ENCODE data around the gene GXYLT2.
"Not testable (repeated sequence)": the region's sequence is repeated elsewhere in the genome, so short reads cannot be mapped to it uniquely, and the experiment has no call there.

Gene GXYLT2

DNA sequence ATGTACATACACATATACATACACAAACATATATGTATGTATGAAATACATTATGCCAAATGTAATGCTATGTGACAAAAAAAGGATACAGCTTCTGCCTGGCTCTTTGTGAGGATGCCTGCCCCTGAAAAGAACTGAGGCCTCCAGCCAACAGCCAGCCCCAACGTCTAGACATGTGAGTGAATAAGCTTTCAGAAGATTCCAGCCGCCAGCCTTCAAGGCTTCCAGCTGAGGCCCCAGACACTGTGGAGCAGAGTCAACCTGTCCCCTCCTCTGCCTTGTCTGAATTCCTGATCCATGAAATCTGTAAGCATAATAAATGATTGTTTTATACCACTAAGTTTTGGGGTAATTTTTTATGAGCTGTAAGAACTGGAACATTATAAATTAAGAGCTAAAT, 24.7 kb downstream of the GXYLT2 start:
- intact Hi-C loops (cut with DNase I; ENCODE audit: low total_unique reads) = no loop called here
- Histone ChIP-seq H3K27ac (no peak overlapping the region), H3K9me3 (no peaks in the 10 kb centered on the region), H3K4me3 (no peak overlapping the region), H3K36me3 (no peaks in the 10 kb centered on the region), H3K4me1 (peaks cover 0 to 27% (median 13%) of the 10 kb centered on the region in 4 donors), H3K27me3 (no peaks in the 10 kb centered on the region)
- DNase-seq = no peak
- TF ChIP-seq, protein P1, sequence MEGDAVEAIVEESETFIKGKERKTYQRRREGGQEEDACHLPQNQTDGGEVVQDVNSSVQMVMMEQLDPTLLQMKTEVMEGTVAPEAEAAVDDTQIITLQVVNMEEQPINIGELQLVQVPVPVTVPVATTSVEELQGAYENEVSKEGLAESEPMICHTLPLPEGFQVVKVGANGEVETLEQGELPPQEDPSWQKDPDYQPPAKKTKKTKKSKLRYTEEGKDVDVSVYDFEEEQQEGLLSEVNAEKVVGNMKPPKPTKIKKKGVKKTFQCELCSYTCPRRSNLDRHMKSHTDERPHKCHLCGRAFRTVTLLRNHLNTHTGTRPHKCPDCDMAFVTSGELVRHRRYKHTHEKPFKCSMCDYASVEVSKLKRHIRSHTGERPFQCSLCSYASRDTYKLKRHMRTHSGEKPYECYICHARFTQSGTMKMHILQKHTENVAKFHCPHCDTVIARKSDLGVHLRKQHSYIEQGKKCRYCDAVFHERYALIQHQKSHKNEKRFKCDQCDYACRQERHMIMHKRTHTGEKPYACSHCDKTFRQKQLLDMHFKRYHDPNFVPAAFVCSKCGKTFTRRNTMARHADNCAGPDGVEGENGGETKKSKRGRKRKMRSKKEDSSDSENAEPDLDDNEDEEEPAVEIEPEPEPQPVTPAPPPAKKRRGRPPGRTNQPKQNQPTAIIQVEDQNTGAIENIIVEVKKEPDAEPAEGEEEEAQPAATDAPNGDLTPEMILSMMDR (IDR thresholded peaks at IDR 0.05) = no peak

DNA sequence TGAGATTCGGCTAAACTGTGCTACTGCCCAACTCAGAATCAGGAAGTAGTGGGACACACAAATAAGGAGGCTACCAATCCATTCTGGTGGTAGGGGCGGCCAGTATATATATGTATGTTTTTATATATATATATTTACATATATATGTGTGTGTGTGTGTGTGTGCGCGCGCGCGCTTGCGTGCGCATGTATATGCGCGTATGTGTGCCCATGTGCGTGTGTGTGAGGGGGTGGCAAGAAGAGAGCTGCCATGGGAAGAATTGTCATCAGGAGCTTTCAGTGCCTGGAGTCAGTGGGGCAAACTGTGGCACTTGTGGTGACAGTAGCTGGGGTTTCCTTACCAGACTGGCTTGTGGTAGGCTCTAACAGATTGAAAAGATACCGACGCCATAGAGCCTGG, 26.5 kb downstream of the GXYLT2 start:
- Histone ChIP-seq H3K9me3 (no peaks in the 10 kb centered on the region), H3K4me3 (no peak overlapping the region), H3K4me1 (peaks cover 0 to 11% (median 3%) of the 10 kb centered on the region in 4 donors), H3K27me3 (no peaks in the 10 kb centered on the region), H3K27ac (no peak overlapping the region), H3K36me3 (no peaks in the 10 kb centered on the region)
- no peak for DNase-seq
- TF ChIP-seq, protein P1 (IDR thresholded peaks at IDR 0.05) = no peak
- intact Hi-C loops (cut with DNase I; ENCODE audit: low total_unique reads) = no loop called here

DNA sequence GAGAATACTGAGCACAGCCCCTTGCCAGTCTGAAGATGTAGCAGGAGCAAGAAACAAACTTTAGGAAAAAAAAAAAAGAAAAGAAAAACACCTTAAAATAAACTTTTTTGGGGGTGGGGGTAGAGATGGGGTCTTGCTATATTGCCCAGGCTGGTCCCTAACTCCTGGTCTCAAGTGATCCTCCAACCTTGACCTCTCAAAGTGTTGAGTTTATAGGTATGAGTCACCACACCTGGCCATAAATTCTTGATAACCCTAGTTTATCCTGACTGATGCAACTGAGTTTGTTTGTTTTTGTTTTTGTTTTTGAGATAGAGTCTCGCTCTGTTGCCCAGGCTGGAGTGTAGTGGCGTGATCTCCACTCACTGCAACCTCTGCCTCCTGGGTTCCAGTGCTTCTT, 28.4 kb downstream of the GXYLT2 start:
- H3K27me3 ChIP-seq = no peaks in the 10 kb centered on the region
- intact Hi-C loops (cut with DNase I; ENCODE audit: low total_unique reads) = no loop called here
- H3K4me1 ChIP-seq = no peaks in the 10 kb centered on the region
- no peaks in the 10 kb centered on the region for H3K9me3 ChIP-seq
- TF ChIP-seq, protein P1 (IDR thresholded peaks at IDR 0.05) = no peak
- H3K36me3 ChIP-seq = no peaks in the 10 kb centered on the region
- no peak for DNase-seq
- H3K4me3 ChIP-seq = no peak overlapping the region
- no peak overlapping the region for H3K27ac ChIP-seq

DNA sequence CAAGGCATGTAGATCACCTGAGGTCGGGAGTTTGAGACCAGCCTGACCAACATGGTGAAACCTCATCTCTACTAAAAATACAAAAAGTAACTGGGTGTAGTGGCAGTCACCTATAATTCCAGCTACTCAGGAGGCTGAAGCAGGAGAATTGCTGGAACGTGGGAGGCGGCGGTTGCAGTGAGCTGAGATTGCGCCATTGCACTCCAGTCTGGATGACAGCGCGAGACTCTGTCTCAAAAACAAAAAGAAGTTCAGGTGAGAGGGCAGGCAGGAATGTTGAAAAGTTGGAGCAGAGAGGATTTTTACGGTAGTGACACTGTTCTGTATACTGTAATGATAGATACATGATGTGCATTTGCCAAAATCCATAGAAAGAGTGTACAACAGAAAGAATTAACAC, 31.7 kb downstream of the GXYLT2 start:
- Histone ChIP-seq H3K9me3 (no peaks in the 10 kb centered on the region), H3K27me3 (no peaks in the 10 kb centered on the region), H3K27ac (no peak overlapping the region), H3K4me3 (no peak overlapping the region), H3K4me1 (no peaks in the 10 kb centered on the region), H3K36me3 (no peaks in the 10 kb centered on the region)
- no peak for DNase-seq
- TF ChIP-seq, protein P1 (IDR thresholded peaks at IDR 0.05) = no peak
- intact Hi-C loops (cut with DNase I; ENCODE audit: low total_unique reads) = no loop called here

DNA sequence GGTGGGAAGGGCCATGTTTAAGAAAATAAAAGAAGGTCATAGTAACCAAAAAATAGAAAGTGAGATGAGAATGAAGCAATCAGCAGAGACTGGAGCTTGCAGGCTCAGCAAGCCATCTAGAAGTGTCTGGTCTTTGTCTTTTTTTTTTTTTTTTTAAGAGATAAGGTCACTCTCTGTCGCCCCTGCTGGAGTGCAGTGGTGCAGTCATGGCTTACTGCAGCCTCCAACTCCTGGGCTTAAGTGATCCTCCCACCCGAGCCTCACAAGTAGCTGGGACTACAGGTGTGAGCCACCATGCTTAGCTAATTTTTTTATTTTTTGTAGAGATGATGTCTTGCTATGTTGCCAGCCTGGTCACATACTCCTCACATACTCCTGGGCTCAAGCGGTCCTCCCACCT, 36.2 kb downstream of the GXYLT2 start:
- Histone ChIP-seq H3K4me3 (no peak overlapping the region), H3K4me1 (peaks cover 0 to 7% (median 3%) of the 10 kb centered on the region in 4 donors), H3K27me3 (no peaks in the 10 kb centered on the region), H3K9me3 (no peaks in the 10 kb centered on the region), H3K36me3 (peaks cover 0 to 6% (median 0%) of the 10 kb centered on the region in 3 donors), H3K27ac (no peak overlapping the region)
- intact Hi-C loops (cut with DNase I; ENCODE audit: low total_unique reads) = no loop called here
- TF ChIP-seq, protein P1 (IDR thresholded peaks at IDR 0.05) = no peak
- no peak for DNase-seq

DNA sequence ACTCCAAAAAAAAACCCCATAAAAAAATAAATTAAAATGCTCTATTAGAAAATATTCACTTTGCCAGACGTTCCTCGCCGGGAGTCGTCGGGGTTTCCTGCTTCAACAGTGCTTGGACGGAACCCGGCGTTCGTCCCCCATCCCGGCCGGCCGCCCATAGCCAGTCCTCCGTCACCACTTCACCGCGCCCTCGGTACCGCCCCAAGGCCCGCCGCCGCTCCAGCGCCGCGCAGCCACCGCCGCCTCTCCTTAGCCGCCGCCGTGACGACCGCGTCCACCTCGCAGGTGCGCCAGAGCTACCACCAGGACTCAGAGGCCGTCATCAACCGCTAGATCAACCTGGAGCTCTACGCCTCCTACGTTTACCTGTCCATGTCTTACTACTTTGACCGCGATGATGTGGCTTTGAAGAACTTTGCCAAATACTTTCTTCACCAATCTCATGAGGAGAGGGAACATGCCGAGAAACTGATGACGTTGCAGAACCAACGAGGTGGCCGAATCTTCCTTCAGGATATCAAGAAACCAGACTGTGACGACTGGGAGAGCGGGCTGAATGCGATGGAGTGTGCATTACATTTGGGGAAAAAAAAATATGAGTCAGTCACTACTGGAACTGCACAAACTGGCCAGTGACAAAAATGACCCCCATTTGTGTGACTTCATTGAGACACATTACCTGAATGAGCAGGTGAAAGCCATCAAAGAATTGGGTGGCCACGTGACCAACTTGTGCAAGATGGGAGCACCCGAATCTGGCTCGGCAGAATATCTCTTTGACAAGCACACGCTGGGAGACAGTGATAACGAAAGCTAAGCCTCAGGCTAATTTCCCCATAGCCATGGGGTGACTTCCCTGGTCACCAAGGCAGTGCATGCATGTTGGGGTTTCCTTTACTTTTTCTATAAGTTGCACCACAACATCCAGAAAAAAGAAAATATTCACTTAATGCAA, 41.2 kb downstream of the GXYLT2 start:
- H3K9me3 ChIP-seq; H3K4me1 ChIP-seq; intact Hi-C loops (cut with DNase I; ENCODE audit: low total_unique reads); DNase-seq; H3K27ac ChIP-seq; H3K4me3 ChIP-seq; H3K27me3 ChIP-seq: not testable (repeated sequence)
- H3K36me3 ChIP-seq = peaks cover 0 to 13% (median 0%) of the 10 kb centered on the region in 3 donors

Data from tibial artery (tissue), 4 donors.